ENCODE data around the gene LORICRIN.

LORICRIN gene

GRCh38 chr1:153232553-153232952, 26.9 kb upstream of the LORICRIN start:
- no peak for DNase-seq (ENCODE audit: low read depth)
- H3K4me3 ChIP-seq (ENCODE audit: low read length) = no peak overlapping the region
- no peak for TF ChIP-seq CTCF (conservative IDR thresholded peaks at IDR 0.05; ENCODE audit: low read length)

DNA sequence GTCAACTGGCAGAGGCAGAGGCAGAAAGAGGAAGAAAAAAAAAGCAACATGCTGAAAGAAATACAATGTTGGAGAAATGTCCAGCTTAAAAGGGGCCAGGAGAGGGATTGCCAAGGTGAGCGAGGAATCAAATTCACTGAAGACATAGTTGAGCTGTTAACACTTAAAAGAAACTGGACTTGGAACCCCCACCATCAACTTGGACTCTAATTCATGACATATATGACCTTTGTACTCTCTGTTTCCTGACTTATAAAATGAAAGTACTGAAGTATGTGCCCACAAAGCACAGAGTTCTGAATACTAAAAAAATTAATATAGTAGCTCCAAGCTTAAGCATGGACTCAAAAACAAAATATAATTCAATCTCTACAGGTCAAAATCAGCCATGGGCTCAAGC, 26.0 kb upstream of the LORICRIN start:
- DNase-seq (ENCODE audit: low read depth) = no peak
- TF ChIP-seq CTCF (conservative IDR thresholded peaks at IDR 0.05; ENCODE audit: low read length) = no peak

DNA sequence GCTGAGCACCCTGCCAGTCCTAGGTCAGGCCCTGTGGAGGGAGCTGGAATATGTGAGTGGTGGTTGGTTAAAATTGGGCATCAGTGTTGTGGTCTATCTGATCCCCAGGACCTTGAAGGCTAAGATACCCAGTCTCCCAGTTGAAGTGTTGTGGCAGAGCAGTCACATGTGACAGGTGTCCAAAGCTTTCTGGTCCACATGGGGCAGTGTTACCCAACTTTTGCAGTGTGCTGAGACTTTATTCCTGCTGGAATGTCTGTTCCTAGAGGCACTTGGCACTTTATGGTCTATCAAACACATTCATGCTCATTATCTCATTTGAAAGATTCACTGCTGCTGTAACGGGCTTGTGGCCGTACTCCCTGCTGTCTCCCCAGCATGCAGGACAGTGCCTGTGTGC, 21.0 kb upstream of the LORICRIN start:
- 0 out of 2 replicates have a peak, but pooled peaks have one; percentile 5 for TF ChIP-seq CTCF (conservative IDR thresholded peaks at IDR 0.05; ENCODE audit: low read length)
- H3K4me3 ChIP-seq (ENCODE audit: low read length) = no peak overlapping the region
- DNase-seq (ENCODE audit: low read depth) = no peak

More for the DNA sequence above, 26.0 kb upstream of the LORICRIN start:
- H3K4me3 ChIP-seq (ENCODE audit: low read length) = no peak overlapping the region

DNA sequence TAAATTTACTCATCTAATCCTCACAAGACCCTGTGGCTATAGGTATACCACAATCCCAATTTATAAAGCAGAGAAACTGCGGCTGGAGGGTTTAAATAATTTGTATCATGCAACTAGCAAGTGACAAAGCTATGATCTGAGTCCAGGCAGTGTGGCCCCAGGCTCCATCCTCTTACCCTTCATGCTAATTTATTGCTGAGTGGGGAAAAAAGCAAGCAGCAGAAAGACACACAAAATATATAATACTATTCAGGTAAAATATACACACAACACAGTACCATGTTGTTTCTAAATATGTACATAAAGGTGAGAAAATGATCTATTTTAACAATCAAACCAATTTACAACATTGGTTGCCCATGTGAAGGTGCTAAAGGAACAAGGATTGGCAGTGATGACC, 17.3 kb upstream of the LORICRIN start:
- no peak overlapping the region for H3K4me3 ChIP-seq (ENCODE audit: low read length)
- no peak for DNase-seq (ENCODE audit: low read depth)
- TF ChIP-seq CTCF (conservative IDR thresholded peaks at IDR 0.05; ENCODE audit: low read length) = no peak

DNA sequence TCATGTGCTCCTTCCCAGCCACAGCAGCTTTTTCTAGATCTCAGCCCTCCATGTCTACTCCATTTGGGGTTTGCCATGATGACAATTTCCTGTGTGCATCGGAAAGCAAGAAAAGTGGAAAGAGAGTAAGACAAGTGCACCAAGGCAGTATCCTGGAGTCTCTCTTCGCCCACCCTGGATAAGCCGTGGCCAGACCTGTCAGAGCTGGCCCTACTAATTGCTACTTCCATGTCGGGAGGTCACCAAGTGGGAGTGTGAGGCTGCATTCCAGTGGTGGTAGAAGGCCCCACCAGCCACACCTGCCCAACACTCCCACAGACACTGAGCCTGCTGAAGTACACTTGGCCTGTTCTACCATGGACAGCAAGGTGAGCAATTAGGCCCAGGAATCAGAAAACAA, 14.0 kb upstream of the LORICRIN start:
- no peak overlapping the region for H3K4me3 ChIP-seq (ENCODE audit: low read length)
- no peak for TF ChIP-seq CTCF (conservative IDR thresholded peaks at IDR 0.05; ENCODE audit: low read length)
- DNase-seq (ENCODE audit: low read depth) = no peak

DNA sequence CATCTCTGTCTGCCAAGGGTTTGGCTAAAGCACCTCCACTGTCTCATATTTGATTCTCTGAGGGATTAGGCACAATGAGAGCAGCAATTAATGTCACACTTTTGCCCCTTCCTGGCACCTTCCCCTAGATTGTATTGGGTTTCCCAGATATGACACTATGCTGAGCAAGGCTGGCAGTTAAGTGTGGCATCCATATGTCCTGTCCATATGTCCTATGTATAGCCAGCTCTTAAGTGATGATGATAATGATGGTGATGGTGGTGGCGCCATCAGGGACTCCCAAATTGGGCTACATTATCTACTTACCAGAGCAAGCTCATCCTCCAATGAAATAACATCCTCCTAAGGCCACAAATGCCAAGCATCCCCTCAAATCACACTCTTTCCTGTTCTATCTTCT, 13.5 kb upstream of the LORICRIN start:
- no peak overlapping the region for H3K4me3 ChIP-seq (ENCODE audit: low read length)
- no peak for TF ChIP-seq CTCF (conservative IDR thresholded peaks at IDR 0.05; ENCODE audit: low read length)
- DNase-seq (ENCODE audit: low read depth) = no peak

DNA sequence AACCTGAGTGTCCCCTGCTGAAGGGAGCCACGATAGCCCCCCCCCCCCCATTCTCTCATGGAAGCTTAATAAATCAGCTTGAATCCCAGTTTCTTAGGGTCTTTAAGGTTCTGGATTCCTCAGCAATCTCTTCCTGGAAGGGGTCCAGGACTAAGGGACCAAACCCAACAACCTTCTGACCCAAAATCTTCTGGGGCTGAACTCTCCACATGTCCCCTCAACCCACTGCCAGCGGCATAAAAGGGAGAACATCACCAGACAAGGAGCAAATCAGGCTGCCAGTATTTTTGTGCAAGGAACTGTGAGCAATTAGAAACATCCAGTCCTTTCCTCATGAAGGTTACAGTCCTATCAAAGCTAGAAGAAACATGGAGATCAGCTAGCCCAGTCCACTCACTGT, 12.7 kb upstream of the LORICRIN start:
- no peak overlapping the region for H3K4me3 ChIP-seq (ENCODE audit: low read length)
- no peak for TF ChIP-seq CTCF (conservative IDR thresholded peaks at IDR 0.05; ENCODE audit: low read length)
- DNase-seq (ENCODE audit: low read depth) = no peak
